Measurements from ENCODE around the gene INF2. TPM values are rescaled to one million over a fixed set of nuclear protein-coding genes. Genes with fewer than 3 reads are reported as not detected.

The INF2 gene
- total and polyA plus RNA-seq, 12 donors = 22.5 to 73.8 (median 28.4) TPM

DNA sequence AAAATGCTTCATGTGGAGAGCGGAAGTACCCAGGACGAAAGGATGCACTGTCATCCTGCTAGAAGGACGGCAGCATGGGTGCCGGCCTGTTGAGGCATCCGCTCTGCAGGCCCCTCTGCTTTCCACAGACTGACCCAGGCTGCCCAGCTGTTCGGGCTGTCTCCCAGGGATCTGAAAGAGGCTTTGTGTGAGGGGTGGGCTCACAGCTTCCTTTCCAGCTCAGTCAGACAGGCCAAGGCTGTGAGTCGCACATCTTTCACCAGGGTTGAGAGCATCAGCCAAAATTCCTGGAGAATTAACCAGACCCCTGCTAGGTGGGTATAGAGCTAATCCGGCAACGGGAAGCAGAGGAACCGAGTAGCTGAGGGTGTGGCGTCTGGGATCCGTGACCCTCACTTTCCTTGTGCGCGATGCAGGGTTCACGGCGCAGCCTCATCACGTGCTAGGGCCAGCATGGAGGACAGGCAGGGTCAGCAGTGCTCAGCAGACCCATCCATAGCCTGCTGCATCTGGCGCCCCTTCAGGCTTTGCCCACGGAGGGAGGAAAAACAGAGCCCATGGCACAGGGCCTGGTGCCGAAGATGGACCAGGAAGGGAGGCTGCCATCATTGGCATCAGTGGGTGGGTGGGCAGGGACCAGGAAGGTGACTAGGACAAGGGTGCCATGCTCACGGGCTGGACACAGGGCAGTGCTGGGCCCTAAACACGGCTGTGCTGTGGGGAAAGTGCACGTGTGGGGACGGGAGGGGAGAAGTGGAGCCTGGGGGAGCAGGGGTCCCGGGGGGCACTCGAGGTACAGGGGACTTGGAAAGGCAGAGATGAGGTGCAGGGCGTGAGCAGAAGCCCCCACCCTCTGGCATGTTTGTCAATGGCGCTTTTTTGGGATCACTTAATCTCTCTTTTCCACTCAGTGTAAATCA, 54.3 kb downstream of the INF2 start:
- intact Hi-C loops (cut with DNase I) = no loop called here
- Histone ChIP-seq H3K36me3 (peaks cover 0 to 82% (median 12%) of the 10 kb centered on the region in 9 donors), H3K9me3 (no peaks in the 10 kb centered on the region), H3K4me1 (peaks cover 0 to 26% (median 9%) of the 10 kb centered on the region in 9 donors), H3K27ac (no peak overlapping the region), H3K4me3 (no peak overlapping the region), H3K27me3 (no peaks in the 10 kb centered on the region)
- DNase-seq (no peak), ATAC-seq (no peak)
- 86 to 90% methylated on average over 28 of the region's 28 CpGs for WGBS, 2 donors
- TF ChIP-seq, protein P1, sequence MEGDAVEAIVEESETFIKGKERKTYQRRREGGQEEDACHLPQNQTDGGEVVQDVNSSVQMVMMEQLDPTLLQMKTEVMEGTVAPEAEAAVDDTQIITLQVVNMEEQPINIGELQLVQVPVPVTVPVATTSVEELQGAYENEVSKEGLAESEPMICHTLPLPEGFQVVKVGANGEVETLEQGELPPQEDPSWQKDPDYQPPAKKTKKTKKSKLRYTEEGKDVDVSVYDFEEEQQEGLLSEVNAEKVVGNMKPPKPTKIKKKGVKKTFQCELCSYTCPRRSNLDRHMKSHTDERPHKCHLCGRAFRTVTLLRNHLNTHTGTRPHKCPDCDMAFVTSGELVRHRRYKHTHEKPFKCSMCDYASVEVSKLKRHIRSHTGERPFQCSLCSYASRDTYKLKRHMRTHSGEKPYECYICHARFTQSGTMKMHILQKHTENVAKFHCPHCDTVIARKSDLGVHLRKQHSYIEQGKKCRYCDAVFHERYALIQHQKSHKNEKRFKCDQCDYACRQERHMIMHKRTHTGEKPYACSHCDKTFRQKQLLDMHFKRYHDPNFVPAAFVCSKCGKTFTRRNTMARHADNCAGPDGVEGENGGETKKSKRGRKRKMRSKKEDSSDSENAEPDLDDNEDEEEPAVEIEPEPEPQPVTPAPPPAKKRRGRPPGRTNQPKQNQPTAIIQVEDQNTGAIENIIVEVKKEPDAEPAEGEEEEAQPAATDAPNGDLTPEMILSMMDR (IDR thresholded peaks at IDR 0.05) = no peak

DNA sequence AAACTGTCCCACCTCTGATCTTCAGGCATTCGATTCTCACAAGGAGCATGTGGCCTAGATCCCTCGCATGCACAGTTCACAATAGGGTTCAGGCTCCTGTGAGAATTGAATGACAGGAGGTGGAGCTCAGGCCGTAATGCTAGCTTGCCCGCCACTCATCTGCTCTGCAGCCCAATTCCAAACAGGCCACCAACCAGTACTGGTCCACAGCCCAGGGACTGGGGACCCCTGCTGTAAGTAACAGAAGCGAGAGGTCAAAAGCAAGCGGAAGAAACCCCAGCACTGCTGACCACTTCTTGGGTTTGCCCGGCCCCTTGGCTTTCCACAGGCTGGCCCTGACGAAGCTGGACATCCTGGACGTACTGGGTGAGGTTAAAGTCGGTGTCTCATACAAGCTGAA, 55.1 kb downstream of the INF2 start:
- peaks cover 0 to 75% (median 12%) of the 10 kb centered on the region in 9 donors for H3K36me3 ChIP-seq
- intact Hi-C loops (cut with DNase I) = no loop called here
- peaks cover 0 to 34% (median 9%) of the 10 kb centered on the region in 9 donors for H3K4me1 ChIP-seq
- no peaks in the 10 kb centered on the region for H3K9me3 ChIP-seq
- no peaks in the 10 kb centered on the region for H3K27me3 ChIP-seq
- no peak for DNase-seq
- WGBS, 2 donors = 90 to 95% methylated on average over 10 of the region's 10 CpGs
- TF ChIP-seq, protein P1 (IDR thresholded peaks at IDR 0.05) = no peak
- no peak overlapping the region for H3K27ac ChIP-seq
- no peak overlapping the region for H3K4me3 ChIP-seq
- ATAC-seq = no peak

DNA sequence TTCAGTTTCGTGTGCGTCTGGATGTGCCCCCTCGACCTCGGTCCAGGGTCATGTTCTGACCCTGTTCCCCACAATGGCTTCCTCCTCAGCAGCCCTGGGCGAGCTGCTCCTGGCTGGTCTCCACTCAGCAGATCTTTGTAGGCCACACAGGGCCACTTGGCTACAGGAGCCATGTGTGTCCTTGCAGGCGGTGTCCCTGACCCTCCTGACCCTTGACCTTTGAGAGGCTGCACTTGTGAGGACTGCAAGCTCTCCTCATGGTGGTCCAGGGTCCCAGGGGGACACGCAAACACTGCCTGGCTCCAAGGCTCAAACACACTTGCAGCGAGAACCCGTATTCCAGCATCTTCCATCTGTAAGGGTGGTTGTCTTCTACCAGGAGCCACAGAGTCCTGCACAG, 56.0 kb downstream of the INF2 start:
- no peak for ATAC-seq
- Histone ChIP-seq H3K4me3 (no peak overlapping the region), H3K27ac (no peak overlapping the region), H3K9me3 (no peaks in the 10 kb centered on the region), H3K36me3 (peaks cover 0 to 65% (median 9%) of the 10 kb centered on the region in 9 donors), H3K4me1 (peaks cover 0 to 36% (median 9%) of the 10 kb centered on the region in 9 donors), H3K27me3 (no peaks in the 10 kb centered on the region)
- TF ChIP-seq, protein P1 (IDR thresholded peaks at IDR 0.05) = no peak
- 94 to 95% methylated on average over 9 of the region's 9 CpGs for WGBS, 2 donors
- no peak for DNase-seq
- intact Hi-C loops (cut with DNase I) = no loop called here

DNA sequence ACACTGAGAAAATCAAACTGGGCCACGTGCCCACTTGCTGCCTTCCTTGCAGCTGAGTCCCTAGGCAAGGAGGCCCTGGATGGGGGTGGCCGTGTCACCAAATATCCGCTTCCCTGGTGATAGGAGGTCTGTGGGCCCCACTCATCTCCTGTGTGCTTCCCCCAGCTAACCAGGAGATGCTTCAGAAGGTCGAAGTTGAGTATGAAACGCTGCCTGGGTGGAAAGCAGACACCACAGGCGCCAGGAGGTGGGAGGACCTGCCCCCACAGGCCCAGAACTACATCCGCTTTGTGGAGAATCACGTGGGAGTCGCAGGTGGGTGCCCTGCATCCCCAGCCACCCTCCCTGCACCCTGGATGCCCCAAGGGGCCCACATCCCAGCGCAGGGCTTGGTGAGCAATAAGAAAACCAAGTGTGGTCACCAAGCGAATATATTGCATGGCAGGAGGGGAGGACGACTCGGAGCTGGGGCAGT, 56.7 kb downstream of the INF2 start:
- Histone ChIP-seq H3K4me1 (peaks cover 0 to 36% (median 9%) of the 10 kb centered on the region in 9 donors), H3K9me3 (no peaks in the 10 kb centered on the region), H3K27me3 (no peaks in the 10 kb centered on the region), H3K36me3 (peaks cover 0 to 59% (median 8%) of the 10 kb centered on the region in 9 donors), H3K4me3 (no peak overlapping the region), H3K27ac (peak overlapping the region in 6 of 10 donors; percentile 7 to 48 (median 31))
- ATAC-seq (no peak), DNase-seq (no peak)
- intact Hi-C loops (cut with DNase I) = no loop called here
- TF ChIP-seq, protein P1 (IDR thresholded peaks at IDR 0.05) = no peak
- 86 to 87% methylated on average over 13 of the region's 13 CpGs for WGBS, 2 donors
